ENCODE data around the gene RBMS3. TPM values are rescaled to one million over a fixed set of nuclear protein-coding genes. Genes with fewer than 3 reads are reported as not detected.

Gene RBMS3
- total RNA-seq, 1 donor from 2014 or later: 65.1 TPM

GRCh38 chr3:29249829-29250345 is 31.0 kb upstream of the RBMS3 start:
- no peak for TF ChIP-seq CTCF (IDR thresholded peaks at IDR 0.05; ENCODE audit: partially characterized antibody, unreplicated experiment)
- no peak overlapping the region for H3K4me3 Mint-ChIP-seq (ENCODE audit: unreplicated experiment)
- H3K27me3 Mint-ChIP-seq (ENCODE audit: unreplicated experiment): peaks cover 2% of the 10 kb centered on the region
- DNase-seq: no peak
- H3K36me3 Mint-ChIP-seq (ENCODE audit: unreplicated experiment): no peaks in the 10 kb centered on the region
- H3K9me3 Mint-ChIP-seq (ENCODE audit: unreplicated experiment): peaks cover 13% of the 10 kb centered on the region
- H3K4me1 Mint-ChIP-seq (ENCODE audit: low read depth, unreplicated experiment): peaks cover 37% of the 10 kb centered on the region
- peak overlapping the region; percentile 87 for H3K27ac Mint-ChIP-seq (ENCODE audit: unreplicated experiment)

GRCh38 chr3:29255854-29256696 is 24.8 kb upstream of the RBMS3 start:
- no peak overlapping the region for H3K4me3 Mint-ChIP-seq (ENCODE audit: unreplicated experiment)
- no peaks in the 10 kb centered on the region for H3K36me3 Mint-ChIP-seq (ENCODE audit: unreplicated experiment)
- no peak overlapping the region for H3K27ac Mint-ChIP-seq (ENCODE audit: unreplicated experiment)
- H3K4me1 Mint-ChIP-seq (ENCODE audit: low read depth, unreplicated experiment): peaks cover 4% of the 10 kb centered on the region
- peaks cover 3% of the 10 kb centered on the region for H3K9me3 Mint-ChIP-seq (ENCODE audit: unreplicated experiment)
- no peaks in the 10 kb centered on the region for H3K27me3 Mint-ChIP-seq (ENCODE audit: unreplicated experiment)
- TF ChIP-seq CTCF (IDR thresholded peaks at IDR 0.05; ENCODE audit: partially characterized antibody, unreplicated experiment): no peak
- no peak for DNase-seq

- peaks cover 2% of the 10 kb centered on the region for H3K4me1 Mint-ChIP-seq (ENCODE audit: low read depth, unreplicated experiment)
- DNase-seq: no peak
- no peaks in the 10 kb centered on the region for H3K27me3 Mint-ChIP-seq (ENCODE audit: unreplicated experiment)
- no peak for TF ChIP-seq CTCF (IDR thresholded peaks at IDR 0.05; ENCODE audit: partially characterized antibody, unreplicated experiment)
- no peak overlapping the region for H3K4me3 Mint-ChIP-seq (ENCODE audit: unreplicated experiment)
- H3K36me3 Mint-ChIP-seq (ENCODE audit: unreplicated experiment): no peaks in the 10 kb centered on the region
- H3K9me3 Mint-ChIP-seq (ENCODE audit: unreplicated experiment): peaks cover 1% of the 10 kb centered on the region
- H3K27ac Mint-ChIP-seq (ENCODE audit: unreplicated experiment): no peak overlapping the region
Observed at GRCh38 chr3:29258161-29258560, 22.7 kb upstream of the RBMS3 start.

- H3K9me3 Mint-ChIP-seq (ENCODE audit: unreplicated experiment): no peaks in the 10 kb centered on the region
- peaks cover 5% of the 10 kb centered on the region for H3K27me3 Mint-ChIP-seq (ENCODE audit: unreplicated experiment)
- no peak overlapping the region for H3K4me3 Mint-ChIP-seq (ENCODE audit: unreplicated experiment)
- no peak overlapping the region for H3K27ac Mint-ChIP-seq (ENCODE audit: unreplicated experiment)
- TF ChIP-seq CTCF (IDR thresholded peaks at IDR 0.05; ENCODE audit: partially characterized antibody, unreplicated experiment): no peak
- peaks cover 3% of the 10 kb centered on the region for H3K4me1 Mint-ChIP-seq (ENCODE audit: low read depth, unreplicated experiment)
- no peaks in the 10 kb centered on the region for H3K36me3 Mint-ChIP-seq (ENCODE audit: unreplicated experiment)
- DNase-seq: no peak
Observed at GRCh38 chr3:29261119-29261518, 19.8 kb upstream of the RBMS3 start.

GRCh38 chr3:29263476-29263875 is 17.4 kb upstream of the RBMS3 start:
- Mint-ChIP-seq H3K36me3 (ENCODE audit: unreplicated experiment) (no peaks in the 10 kb centered on the region), H3K4me3 (ENCODE audit: unreplicated experiment) (no peak overlapping the region), H3K27me3 (ENCODE audit: unreplicated experiment) (peaks cover 10% of the 10 kb centered on the region), H3K27ac (ENCODE audit: unreplicated experiment) (no peak overlapping the region), H3K4me1 (ENCODE audit: low read depth, unreplicated experiment) (peaks cover 17% of the 10 kb centered on the region), H3K9me3 (ENCODE audit: unreplicated experiment) (peaks cover 5% of the 10 kb centered on the region)
- no peak for TF ChIP-seq CTCF (IDR thresholded peaks at IDR 0.05; ENCODE audit: partially characterized antibody, unreplicated experiment)
- DNase-seq: no peak
